Activated CD8-positive, alpha-beta memory T cell treated with anti-CD3 and anti-CD28 coated beads for 48 hours (primary cell): ENCODE measurements around the gene TMEM198.

ENCODE experiments used
- DNase-seq, 3 experiments: peaks; one replicate each; pipeline ENCODE4 v3.0.0-alpha.2; 2020; ENCODE audit warnings: low read depth in 2 of 3, low spot score in 2 of 3

TMEM198 gene

GRCh38 chr2:219543596-219544358, at the start of gene TMEM198, which contains the start of gene CHPF:
Gene TMEM198, plus strand, starts transcription at chr2:219544028. Its CDS starts 700 bp downstream, at chr2:219544728.
Gene CHPF, minus strand, starts transcription at chr2:219543809. Its CDS starts 271 bp downstream, at chr2:219543538.
- DNase-seq: peak; percentile 80 to 88 (median 88)

GRCh38 chr2:219494952-219495530, 48.8 kb upstream of the TMEM198 start:
- no peak for DNase-seq

- peak in 1 of 3 experiments; percentile 36 for DNase-seq
Observed at GRCh38 chr2:219495531-219496122, 48.2 kb upstream of the TMEM198 start.

GRCh38 chr2:219496247-219496824, 47.5 kb upstream of the TMEM198 start:
- no peak for DNase-seq

- no peak for DNase-seq
Observed at GRCh38 chr2:219496825-219497494, 46.9 kb upstream of the TMEM198 start.

GRCh38 chr2:219497495-219498279, 46.1 kb upstream of the TMEM198 start:
- no peak for DNase-seq

- DNase-seq: peak; percentile 73 to 77 (median 77)
Observed at GRCh38 chr2:219498280-219499057, 45.4 kb upstream of the TMEM198 start, which contains the start of gene GMPPA. Gene GMPPA, plus strand, starts transcription at chr2:219498891. Its CDS starts 1,085 bp downstream, at chr2:219499976.

GRCh38 chr2:219499058-219499307, 44.8 kb upstream of the TMEM198 start:
- DNase-seq: no peak

- DNase-seq: no peak
Observed at GRCh38 chr2:219499555-219499954, 44.3 kb upstream of the TMEM198 start.

- no peak for DNase-seq
Observed at GRCh38 chr2:219500135-219500534, 43.7 kb upstream of the TMEM198 start.

- no peak for DNase-seq
Observed at GRCh38 chr2:219501849-219502248, 42.0 kb upstream of the TMEM198 start.

- DNase-seq: no peak
Observed at GRCh38 chr2:219502618-219503017, 41.2 kb upstream of the TMEM198 start.

GRCh38 chr2:219505585-219505984, 38.2 kb upstream of the TMEM198 start:
- no peak for DNase-seq

GRCh38 chr2:219506153-219506801, 37.6 kb upstream of the TMEM198 start:
- no peak for DNase-seq

GRCh38 chr2:219506802-219507526, 36.9 kb upstream of the TMEM198 start:
- DNase-seq: no peak

- no peak for DNase-seq
Observed at GRCh38 chr2:219507581-219508443, 36.0 kb upstream of the TMEM198 start.

GRCh38 chr2:219508444-219508734, 35.4 kb upstream of the TMEM198 start:
- no peak for DNase-seq
